Ectodermal cell (in vitro differentiated cells): ENCODE measurements around the gene PTPN3.

ENCODE experiments used
- H3K27ac ChIP-seq: 2 replicates; pipeline ENCODE4 v1.7.0; 2013; ENCODE audit warnings: mild to moderate bottlenecking, low read depth, low read length; ENCODE audit not compliant: insufficient read depth, poor library complexity, severe bottlenecking
- H3K27me3 ChIP-seq: 2 replicates; pipeline ENCODE4 v1.7.0; 2013; ENCODE audit warnings: mild to moderate bottlenecking, low read length; ENCODE audit not compliant: insufficient read depth, control insufficient read depth, poor library complexity, severe bottlenecking
- H3K36me3 ChIP-seq: one replicate; pipeline ENCODE4 v1.7.0; 2013; ENCODE audit warnings: low read length; ENCODE audit not compliant: control insufficient read depth, insufficient read depth
- H3K4me1 ChIP-seq: one replicate; pipeline ENCODE4 v1.7.0; 2013; ENCODE audit warnings: low read length; ENCODE audit not compliant: control insufficient read depth, insufficient read depth
- H3K4me3 ChIP-seq: 2 replicates; pipeline ENCODE4 v1.7.0; 2013; ENCODE audit warnings: low read depth, low read length, control low read depth; ENCODE audit not compliant: insufficient read depth
- H3K9me3 ChIP-seq: 2 replicates; pipeline ENCODE4 v1.7.0; 2013; ENCODE audit warnings: mild to moderate bottlenecking, low read length, moderate library complexity; ENCODE audit not compliant: control insufficient read depth
- WGBS, 2 experiments: methylation state at CpG; one replicate each; pipeline ENCODE4 v1.1.7; 2013; ENCODE audit warnings: missing lambda C conversion rate in 2 of 2; 5-methylcytosine and 5-hydroxymethylcytosine counted together

Gene PTPN3

GRCh38 chr9:109335121-109335520 is 163.0 kb downstream of the PTPN3 start:
- WGBS, 2 experiments = 86 to 90% methylated on average over 6 to 7 of the region's 7 CpGs
- Histone ChIP-seq H3K27me3 (no peaks in the 10 kb centered on the region), H3K36me3 (no peaks in the 10 kb centered on the region), H3K4me1 (peaks cover under 1% of the 10 kb centered on the region), H3K4me3 (no peak overlapping the region), H3K9me3 (no peaks in the 10 kb centered on the region), H3K27ac (no peak overlapping the region)

- no peaks in the 10 kb centered on the region for H3K9me3 ChIP-seq
- no peaks in the 10 kb centered on the region for H3K36me3 ChIP-seq
- peaks cover 4% of the 10 kb centered on the region for H3K4me1 ChIP-seq
- H3K4me3 ChIP-seq = no peak overlapping the region
- H3K27ac ChIP-seq = no peak overlapping the region
- no peaks in the 10 kb centered on the region for H3K27me3 ChIP-seq
- WGBS, 2 experiments = 80 to 83% methylated on average over 5 of the region's 5 CpGs
Observed at GRCh38 chr9:109331353-109331752, 166.8 kb downstream of the PTPN3 start.

- no peaks in the 10 kb centered on the region for H3K9me3 ChIP-seq
- peaks cover 4% of the 10 kb centered on the region for H3K4me1 ChIP-seq
- no peak overlapping the region for H3K27ac ChIP-seq
- WGBS, 2 experiments = 81 to 82% methylated on average over 9 to 10 of the region's 11 CpGs
- H3K27me3 ChIP-seq = no peaks in the 10 kb centered on the region
- no peaks in the 10 kb centered on the region for H3K36me3 ChIP-seq
- H3K4me3 ChIP-seq = no peak overlapping the region
Observed at GRCh38 chr9:109329638-109330258, 168.4 kb downstream of the PTPN3 start.

GRCh38 chr9:109328978-109329637 is 169.0 kb downstream of the PTPN3 start:
- 69 to 75% methylated on average over 12 of the region's 12 CpGs for WGBS, 2 experiments
- Histone ChIP-seq H3K27ac (no peak overlapping the region), H3K4me1 (peaks cover 4% of the 10 kb centered on the region), H3K36me3 (no peaks in the 10 kb centered on the region), H3K4me3 (no peak overlapping the region), H3K9me3 (no peaks in the 10 kb centered on the region), H3K27me3 (no peaks in the 10 kb centered on the region)
